HEK293T (cell line): ENCODE data around the gene CT45A5.
"Not testable (repeated sequence)": the region's sequence is repeated elsewhere in the genome, so short reads cannot be mapped to it uniquely, and the experiment has no call there.

Experiments
- CTCF ChIA-PET: fragments of 350-600 bp; formaldehyde crosslinking; extraction: SDS; loops from one replicate; lab custom pipeline; 2021; ENCODE audit warnings: antibody characterized with exemption, inconsistent platforms; lab: Yijun Ruan, JAX
- POLR2A ChIA-PET: fragments of 350-600 bp; formaldehyde crosslinking; extraction: SDS; loops from one replicate; lab custom pipeline; 2020; ENCODE audit warnings: antibody characterized with exemption, inconsistent platforms; lab: Yijun Ruan, JAX
- DNase-seq: peaks from one replicate; pipeline ENCODE4 v3.0.0; 2012; ENCODE audit warnings: mixed read lengths; ENCODE audit errors: extremely low spot score
- ARNT ChIP-seq: fragments of 450-650 bp; IDR thresholded peaks from 2 replicates; pipeline ENCODE4 v1.6.1; 2017; ENCODE audit warnings: mild to moderate bottlenecking
- BHLHE40 ChIP-seq: fragments of 450-650 bp; IDR thresholded peaks from 2 replicates; pipeline ENCODE4 v1.6.1; 2016; ENCODE audit warnings: mild to moderate bottlenecking, moderate library complexity, borderline replicate concordance
- ELF4 ChIP-seq: fragments of 450-650 bp; IDR thresholded peaks from 2 replicates; pipeline ENCODE4 v1.6.1; 2017; ENCODE audit warnings: antibody characterized with exemption
- FOXA1 ChIP-seq: fragments of 450-650 bp; IDR thresholded peaks from 2 replicates; pipeline ENCODE4 v1.6.1; 2016; ENCODE audit warnings: mild to moderate bottlenecking
- FOXK2 ChIP-seq: fragments of 450-650 bp; IDR thresholded peaks from 2 replicates; pipeline ENCODE4 v1.6.1; 2016; ENCODE audit warnings: mild to moderate bottlenecking
- FOXM1 ChIP-seq: fragments of 450-650 bp; IDR thresholded peaks from 2 replicates; pipeline ENCODE4 v1.6.1; 2017; ENCODE audit warnings: mild to moderate bottlenecking, borderline replicate concordance
- L3MBTL2 ChIP-seq: fragments of 450-650 bp; conservative IDR thresholded peaks from 2 replicates; pipeline ENCODE4 v1.6.1; 2016; ENCODE audit warnings: mild to moderate bottlenecking
- LEF1 ChIP-seq: fragments of 450-650 bp; IDR thresholded peaks from 2 replicates; pipeline ENCODE4 v1.6.1; 2017; ENCODE audit warnings: mild to moderate bottlenecking, borderline replicate concordance
- NFRKB ChIP-seq: fragments of 450-650 bp; IDR thresholded peaks from 2 replicates; pipeline ENCODE4 v1.6.1; 2016; ENCODE audit warnings: mild to moderate bottlenecking, moderate library complexity
- SP1 ChIP-seq: fragments of 450-650 bp; IDR thresholded peaks from 2 replicates; pipeline ENCODE4 v1.6.1; 2017
- SUZ12 ChIP-seq: fragments of 450-650 bp; IDR thresholded peaks from 2 replicates; pipeline ENCODE4 v1.6.1; 2016; ENCODE audit warnings: mild to moderate bottlenecking
- ZNF384 ChIP-seq: fragments of 450-650 bp; IDR thresholded peaks from 2 replicates; pipeline ENCODE4 v1.6.1; 2016
- TF ChIP-seq, protein P1 (sequence below): fragments of 450-650 bp; IDR thresholded peaks from 2 replicates; pipeline ENCODE4 v1.6.1; 2016

The CT45A5 gene

GRCh38 chrX:135785403-135785802, at the start of gene CT45A5:
Gene CT45A5, minus strand, starts transcription at chrX:135785503. Its CDS starts 3,774 bp downstream, at chrX:135781729.
- CTCF ChIA-PET, POLR2A ChIA-PET, DNase-seq: not testable (repeated sequence)

DNA sequence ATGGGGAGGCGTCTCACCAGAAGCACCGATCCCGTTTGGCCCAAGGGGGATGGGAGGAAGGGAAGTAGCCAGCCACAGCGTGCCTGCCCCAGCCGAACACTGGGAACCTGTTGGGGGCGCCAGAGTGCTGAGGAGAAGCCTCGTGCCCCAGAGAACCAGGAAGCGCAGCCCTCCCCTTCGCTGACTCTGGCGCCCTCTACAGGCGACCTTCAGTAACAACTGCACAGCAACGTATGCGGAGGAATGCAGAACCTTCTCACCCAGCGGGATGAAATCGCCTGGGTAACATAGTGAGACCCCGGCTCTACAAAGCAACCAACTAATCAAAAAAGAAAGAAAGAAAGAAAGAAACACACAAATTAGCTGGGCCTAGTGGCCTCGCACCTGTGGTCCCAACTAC, 34.6 kb upstream of the CT45A5 start, which contains the start of gene CT45A2:
Gene CT45A2 (minus strand): TSS at position 101 of the 400 bp plus-strand sequence. CDS start 3,747 bp downstream, outside the sequence.
- POLR2A ChIA-PET, DNase-seq, CTCF ChIA-PET: not testable (repeated sequence)

GRCh38 chrX:135802687-135803086, 17.4 kb upstream of the CT45A5 start, which contains the start of gene CT45A6:
Gene CT45A6, minus strand, starts transcription at chrX:135802787. Its CDS starts 3,794 bp downstream, at chrX:135798993.
- DNase-seq, CTCF ChIA-PET, POLR2A ChIA-PET: not testable (repeated sequence)

- CTCF ChIA-PET, DNase-seq, POLR2A ChIA-PET: not testable (repeated sequence)
Observed at GRCh38 chrX:135768091-135768490, 17.2 kb downstream of the CT45A5 start, which contains the start of gene CT45A3. Gene CT45A3, minus strand, starts transcription at chrX:135768191. Its CDS starts 3,747 bp downstream, at chrX:135764444.

- POLR2A ChIA-PET, CTCF ChIA-PET, DNase-seq: not testable (repeated sequence)
Observed at GRCh38 chrX:135744739-135745138, 40.6 kb downstream of the CT45A5 start.

DNA sequence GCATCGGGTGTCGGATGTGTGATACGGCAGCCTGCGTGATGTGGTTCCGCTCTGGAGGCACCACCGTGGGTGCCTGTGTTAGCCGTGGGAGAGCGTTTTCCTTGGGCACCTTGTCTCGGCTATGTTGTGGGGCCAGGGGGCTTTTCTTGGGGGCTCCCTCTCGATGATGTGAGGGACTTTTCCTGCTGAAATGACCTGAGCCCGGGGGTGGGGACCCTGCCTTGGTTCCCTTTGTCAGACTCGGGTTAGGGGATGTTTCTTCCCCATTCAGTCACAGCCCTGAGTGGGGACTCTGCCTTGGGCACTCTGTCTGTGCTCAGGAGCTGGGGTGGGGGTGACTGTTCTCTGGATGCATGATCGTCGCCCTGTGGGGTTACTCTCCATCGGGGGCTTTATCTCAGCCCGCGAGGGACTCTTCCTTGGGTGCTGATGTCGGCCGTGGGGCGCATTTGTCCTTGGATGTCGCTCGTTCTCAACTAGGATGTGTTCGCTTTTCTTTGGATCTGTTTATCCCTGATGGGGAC, 44.0 kb downstream of the CT45A5 start:
- POLR2A ChIA-PET: no interaction called here
- TF ChIP-seq LEF1 (no peak), ELF4 (no peak), ZNF384 (no peak), FOXA1 (no peak), NFRKB (no peak), FOXK2 (no peak), L3MBTL2 (no peak), ARNT (no peak)
- TF ChIP-seq, protein P1, sequence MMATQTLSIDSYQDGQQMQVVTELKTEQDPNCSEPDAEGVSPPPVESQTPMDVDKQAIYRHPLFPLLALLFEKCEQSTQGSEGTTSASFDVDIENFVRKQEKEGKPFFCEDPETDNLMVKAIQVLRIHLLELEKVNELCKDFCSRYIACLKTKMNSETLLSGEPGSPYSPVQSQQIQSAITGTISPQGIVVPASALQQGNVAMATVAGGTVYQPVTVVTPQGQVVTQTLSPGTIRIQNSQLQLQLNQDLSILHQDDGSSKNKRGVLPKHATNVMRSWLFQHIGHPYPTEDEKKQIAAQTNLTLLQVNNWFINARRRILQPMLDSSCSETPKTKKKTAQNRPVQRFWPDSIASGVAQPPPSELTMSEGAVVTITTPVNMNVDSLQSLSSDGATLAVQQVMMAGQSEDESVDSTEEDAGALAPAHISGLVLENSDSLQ: no peak

GRCh38 chrX:135740681-135741149, 44.6 kb downstream of the CT45A5 start:
- POLR2A ChIA-PET: no interaction called here
- no peak for TF ChIP-seq FOXM1
- TF ChIP-seq LEF1: no peak
- TF ChIP-seq BHLHE40: no peak
- no peak for TF ChIP-seq SUZ12
- TF ChIP-seq ELF4: peak; percentile 34; the same call in 1 of the 2 replicates
- DNase-seq: peak; percentile 74
- CTCF ChIA-PET: interaction anchor here (1.0 kb wide), 1 partner anchor 192 kb away, joined by 4 read pairs; no protein-coding TSS in a partner anchor

More for the DNA sequence above, 44.0 kb downstream of the CT45A5 start:
- CTCF ChIA-PET: interaction anchor here (1.0 kb wide), 1 partner anchor 191 kb away, joined by 5 read pairs; no protein-coding TSS in a partner anchor
- no peak for DNase-seq

DNA sequence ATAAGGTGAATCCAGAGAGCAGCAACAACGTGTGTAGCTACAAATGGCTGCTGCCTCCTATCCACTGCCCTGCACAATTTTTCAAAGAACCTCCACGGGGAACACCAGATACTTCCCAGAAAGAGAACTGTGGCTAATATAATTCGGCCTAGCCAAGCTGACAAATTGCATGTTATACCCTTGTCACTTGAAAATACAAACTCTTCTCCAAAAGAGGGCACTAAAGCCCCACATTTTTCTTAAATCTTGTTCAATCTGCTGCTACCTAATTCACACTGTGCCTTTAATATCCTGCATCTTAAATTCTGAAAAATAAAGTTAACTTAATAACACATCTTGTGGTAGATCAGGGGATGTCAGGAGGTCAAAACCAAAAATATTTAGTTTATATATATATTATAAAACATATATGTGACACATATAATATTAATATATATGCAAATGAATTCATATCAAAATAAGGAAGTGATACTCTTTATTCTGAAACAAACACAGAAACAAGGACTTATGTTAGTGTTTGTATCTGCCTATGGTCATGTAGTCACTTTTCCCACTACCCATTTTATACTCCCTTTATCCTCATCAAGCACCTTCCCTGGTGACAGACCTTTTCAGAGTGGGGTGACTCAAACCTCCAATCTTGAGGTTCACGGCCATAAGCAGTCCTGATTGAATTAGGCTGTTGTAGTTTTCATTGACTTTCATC, 47.8 kb downstream of the CT45A5 start:
- DNase-seq: no peak
- ChIA-PET POLR2A (no interaction called here), CTCF (interaction anchor here (0.9 kb wide), 1 partner anchor 195 kb away, joined by 4 read pairs; no protein-coding TSS in a partner anchor)
- TF ChIP-seq FOXM1 (no peak), LEF1 (no peak), ARNT (no peak), SP1 (no peak)
- TF ChIP-seq, protein P1: no peak

DNA sequence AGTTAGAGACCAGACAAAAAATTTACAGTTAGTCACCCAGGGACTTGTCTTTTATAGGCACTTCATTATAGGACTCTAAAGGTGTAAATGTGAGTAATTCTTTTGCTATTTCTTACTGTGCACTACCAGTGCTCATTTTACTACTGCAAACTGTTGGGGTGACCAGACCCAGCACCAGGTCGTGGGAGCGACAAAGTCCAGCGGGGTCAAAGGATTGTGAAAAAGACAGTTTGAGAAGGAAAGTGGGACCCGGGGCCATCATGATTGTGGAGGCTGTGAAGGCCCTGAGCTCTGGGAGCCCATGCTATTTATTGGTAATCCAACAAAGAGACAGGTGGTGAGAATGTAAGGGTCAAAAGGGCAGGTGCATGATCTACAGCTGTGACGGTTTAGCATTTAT, 50.6 kb downstream of the CT45A5 start:
- DNase-seq, POLR2A ChIA-PET, CTCF ChIA-PET: not testable (repeated sequence)
